Erythroblast (primary cell): ENCODE results near the gene COP1.

Source experiments
- GATA1 ChIP-seq: IDR thresholded peaks from 2 replicates; pipeline ENCODE4 v1.6.1; 2011; ENCODE audit warnings: low read depth, mild to moderate bottlenecking, control low read depth, low read length, moderate library complexity
- POLR2A ChIP-seq: IDR thresholded peaks from 2 replicates; pipeline ENCODE4 v1.6.1; 2011; ENCODE audit warnings: mild to moderate bottlenecking, low read length

DNA sequence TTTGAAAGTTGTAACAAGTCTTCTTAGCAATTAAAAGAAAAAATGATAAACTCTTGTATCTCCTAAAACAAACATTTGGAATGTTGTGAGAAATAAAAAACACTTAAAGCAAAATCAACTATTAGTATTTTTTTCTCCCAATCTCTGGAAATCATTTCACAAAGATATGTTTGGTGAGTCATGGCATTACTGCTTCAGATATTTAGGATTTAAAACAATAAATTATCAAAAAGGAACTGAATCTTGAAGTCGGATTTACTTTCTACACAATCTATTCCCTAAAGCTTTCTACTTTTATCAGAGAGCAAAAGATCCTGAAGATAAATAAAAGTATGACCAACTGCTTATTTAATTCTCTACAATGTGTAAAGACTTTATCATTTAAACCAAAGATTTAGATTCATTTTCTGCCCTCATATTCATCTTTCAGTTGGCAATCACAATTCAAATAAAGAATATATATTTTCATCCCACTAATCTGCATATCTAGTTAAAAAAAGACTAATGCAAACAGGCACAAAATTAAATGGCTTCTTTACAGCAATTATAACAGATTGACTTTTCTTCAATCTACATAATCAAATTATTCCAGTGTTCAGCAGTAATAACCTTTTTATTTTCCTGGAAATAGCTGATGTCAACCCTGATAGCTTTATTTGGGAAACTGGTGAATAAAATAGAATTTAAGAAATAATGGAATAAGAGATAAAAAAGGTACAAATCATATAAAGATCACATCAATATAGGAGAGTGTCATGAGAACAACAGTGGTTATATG lies 230.0 kb downstream of the COP1 start:
- TF ChIP-seq POLR2A = no peak
- no peak for TF ChIP-seq GATA1
